OCI-LY3 (cell line): Measurements from ENCODE around the gene VRK2.

Source experiments
- EZH2phosphoT487 ChIP-seq: fragments of 200-600 bp; shearing (Covaris generic); IDR thresholded peaks from 2 replicates; pipeline ENCODE4 v1.6.1; 2018; ENCODE audit warnings: antibody characterized with exemption, mixed run types, low read depth
- TF ChIP-seq, protein P1 (sequence below): fragments of 200-600, 300-600 bp; sonication (generic); IDR thresholded peaks from 2 replicates; pipeline ENCODE4 v1.5.1; 2014; ENCODE audit warnings: antibody characterized with exemption, low read length, low read depth

- TF ChIP-seq, protein P1, sequence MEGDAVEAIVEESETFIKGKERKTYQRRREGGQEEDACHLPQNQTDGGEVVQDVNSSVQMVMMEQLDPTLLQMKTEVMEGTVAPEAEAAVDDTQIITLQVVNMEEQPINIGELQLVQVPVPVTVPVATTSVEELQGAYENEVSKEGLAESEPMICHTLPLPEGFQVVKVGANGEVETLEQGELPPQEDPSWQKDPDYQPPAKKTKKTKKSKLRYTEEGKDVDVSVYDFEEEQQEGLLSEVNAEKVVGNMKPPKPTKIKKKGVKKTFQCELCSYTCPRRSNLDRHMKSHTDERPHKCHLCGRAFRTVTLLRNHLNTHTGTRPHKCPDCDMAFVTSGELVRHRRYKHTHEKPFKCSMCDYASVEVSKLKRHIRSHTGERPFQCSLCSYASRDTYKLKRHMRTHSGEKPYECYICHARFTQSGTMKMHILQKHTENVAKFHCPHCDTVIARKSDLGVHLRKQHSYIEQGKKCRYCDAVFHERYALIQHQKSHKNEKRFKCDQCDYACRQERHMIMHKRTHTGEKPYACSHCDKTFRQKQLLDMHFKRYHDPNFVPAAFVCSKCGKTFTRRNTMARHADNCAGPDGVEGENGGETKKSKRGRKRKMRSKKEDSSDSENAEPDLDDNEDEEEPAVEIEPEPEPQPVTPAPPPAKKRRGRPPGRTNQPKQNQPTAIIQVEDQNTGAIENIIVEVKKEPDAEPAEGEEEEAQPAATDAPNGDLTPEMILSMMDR = no peak
- TF ChIP-seq EZH2phosphoT487 = no peak
These were observed 111.9 kb downstream of the VRK2 start for GRCh38 chr2:58158481-58158880.
